GM12891 (cell line): ENCODE data around the gene MTX3.

ENCODE experiments used
- PAX5 ChIP-seq: IDR thresholded peaks from 2 replicates; pipeline ENCODE4 v1.6.1; 2011; ENCODE audit warnings: low read length, moderate library complexity, mild to moderate bottlenecking; ENCODE audit not compliant: insufficient read depth, severe bottlenecking
- POLR2AphosphoS5 ChIP-seq: IDR thresholded peaks from 2 replicates; pipeline ENCODE4 v1.6.1; 2011; ENCODE audit warnings: low read depth, low read length, control low read depth
- TAF1 ChIP-seq: IDR thresholded peaks from 2 replicates; pipeline ENCODE4 v1.6.1; 2011; ENCODE audit warnings: low read depth, low read length, control low read depth

DNA sequence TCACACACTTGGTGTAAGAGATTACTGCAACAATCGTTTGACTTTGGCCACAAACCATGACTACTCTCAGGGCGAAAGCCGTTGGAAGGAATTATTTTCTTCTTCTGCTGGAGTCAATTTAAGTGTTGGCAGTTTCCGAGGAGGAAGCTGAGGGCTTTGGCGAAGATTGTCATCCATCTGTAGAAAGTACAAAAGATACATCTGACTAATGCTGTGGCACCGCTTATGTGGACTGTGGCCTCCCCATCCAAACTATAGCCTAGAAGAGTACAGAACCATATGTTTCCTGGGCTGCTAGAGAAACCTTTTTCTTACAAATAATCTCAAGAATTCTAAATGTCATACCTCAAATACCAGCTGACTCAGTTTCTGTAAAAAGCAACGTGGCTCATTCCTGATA is 7.4 kb downstream of the MTX3 start:
- TF ChIP-seq TAF1 (no peak), PAX5 (no peak), POLR2AphosphoS5 (no peak)
